ENCODE data around the gene TCHHL1.
A peak's percentile ranks its signal among the peaks of the same experiment; 100 is the strongest.

Gene TCHHL1

DNA sequence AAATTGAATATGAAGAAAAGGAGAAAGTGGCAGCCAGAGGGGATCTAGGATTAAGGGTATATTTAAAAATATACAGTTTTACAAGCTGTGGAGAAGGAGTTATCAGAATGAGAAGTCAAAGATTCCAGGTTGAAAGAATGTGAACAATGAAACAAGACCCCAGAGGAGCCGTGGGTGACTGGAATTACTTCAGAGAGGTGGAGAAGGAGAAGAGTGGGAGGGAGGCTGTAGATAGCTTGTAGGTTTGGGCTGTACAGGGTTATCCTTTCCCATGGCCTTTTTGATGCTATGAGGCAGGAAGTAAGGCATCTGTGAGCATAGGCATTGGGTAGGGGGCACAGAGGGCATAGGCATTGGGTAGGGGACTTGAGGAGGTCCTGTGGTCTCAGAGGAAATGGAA, 46.8 kb downstream of the TCHHL1 start:
- 100% methylated on average over 1 of the region's 1 CpG for WGBS (ENCODE audit: insufficient coverage)
- no peak for DNase-seq
- ChIA-PET POLR2A (no interaction called here), CTCF (interaction anchor here (1.2 to 1.5 kb wide), 5 partner anchors 10 to 144 kb away, joined by 3 to 6 read pairs (median 4); no protein-coding TSS in a partner anchor)
- no peak overlapping the region for H3K4me3 ChIP-seq (ENCODE audit: control insufficient read depth in 1 of 7, extremely low read depth in 1 of 7, insufficient read depth in 4 of 7, low read depth in 2 of 7, low read length in 6 of 7)
- no peaks in the 10 kb centered on the region for H3K36me3 ChIP-seq (ENCODE audit: control insufficient read depth in 4 of 4, insufficient read depth in 4 of 4, low read length in 3 of 4)
- no peak overlapping the region for H3K27ac ChIP-seq (ENCODE audit: insufficient read depth in 1 of 2, low read depth in 1 of 2, low read length in 2 of 2, poor library complexity in 1 of 2, severe bottlenecking in 2 of 2)
- no peaks in the 10 kb centered on the region for H3K9me3 ChIP-seq (ENCODE audit: control extremely low read depth in 1 of 5, control insufficient read depth in 4 of 5, insufficient read depth in 2 of 5, low read depth in 1 of 5, low read length in 4 of 5)
- H3K4me1 ChIP-seq (ENCODE audit: control extremely low read depth in 1 of 4, control insufficient read depth in 4 of 4, insufficient read depth in 4 of 4, low read length in 3 of 4) = peaks cover 4 to 28% (median 12%) of the 10 kb centered on the region in 4 experiments
- peaks cover 0 to 3% (median 0%) of the 10 kb centered on the region in 5 experiments for H3K27me3 ChIP-seq (replicated peaks in 2 of 5; ENCODE audit: control insufficient read depth in 4 of 5, insufficient read depth in 5 of 5, low read length in 4 of 5)

DNA sequence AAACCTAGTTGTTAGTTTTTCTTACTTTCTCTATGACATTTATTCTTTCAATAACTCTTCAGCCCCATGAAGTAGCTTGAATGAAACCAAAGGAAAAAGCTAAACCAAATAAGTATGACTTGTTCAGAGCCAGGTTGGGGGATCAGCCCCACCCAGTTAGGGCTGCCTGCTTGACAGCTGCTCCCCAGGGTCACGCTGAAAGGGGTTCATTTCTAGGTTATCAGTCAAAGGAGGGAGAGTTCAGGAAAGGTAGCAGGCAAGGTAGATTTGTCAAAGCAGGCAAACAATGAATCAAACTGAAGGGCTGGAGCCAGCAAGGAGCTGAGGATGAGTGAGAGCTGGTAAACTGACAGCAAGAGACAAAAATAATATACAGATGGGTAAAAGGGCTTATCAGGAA, 49.0 kb downstream of the TCHHL1 start:
- peaks cover 0 to 3% (median 0%) of the 10 kb centered on the region in 5 experiments for H3K27me3 ChIP-seq (replicated peaks in 2 of 5; ENCODE audit: control insufficient read depth in 4 of 5, insufficient read depth in 5 of 5, low read length in 4 of 5)
- H3K4me1 ChIP-seq (ENCODE audit: control extremely low read depth in 1 of 4, control insufficient read depth in 4 of 4, insufficient read depth in 4 of 4, low read length in 3 of 4) = peaks cover 19 to 35% (median 28%) of the 10 kb centered on the region in 4 experiments
- no peak for DNase-seq
- no peak overlapping the region for H3K27ac ChIP-seq (ENCODE audit: insufficient read depth in 1 of 2, low read depth in 1 of 2, low read length in 2 of 2, poor library complexity in 1 of 2, severe bottlenecking in 2 of 2)
- H3K36me3 ChIP-seq (ENCODE audit: control insufficient read depth in 4 of 4, insufficient read depth in 4 of 4, low read length in 3 of 4) = no peaks in the 10 kb centered on the region
- H3K4me3 ChIP-seq (ENCODE audit: control insufficient read depth in 1 of 7, extremely low read depth in 1 of 7, insufficient read depth in 4 of 7, low read depth in 2 of 7, low read length in 6 of 7) = no peak overlapping the region
- ChIA-PET CTCF (interaction anchor here (1.2 to 1.5 kb wide), 2 partner anchors 36 to 145 kb away, joined by 4 read pairs; no protein-coding TSS in a partner anchor), POLR2A (no interaction called here)
- no peaks in the 10 kb centered on the region for H3K9me3 ChIP-seq (ENCODE audit: control extremely low read depth in 1 of 5, control insufficient read depth in 4 of 5, insufficient read depth in 2 of 5, low read depth in 1 of 5, low read length in 4 of 5)
- WGBS (ENCODE audit: insufficient coverage) = 83% methylated on average over 1 of the region's 1 CpG

DNA sequence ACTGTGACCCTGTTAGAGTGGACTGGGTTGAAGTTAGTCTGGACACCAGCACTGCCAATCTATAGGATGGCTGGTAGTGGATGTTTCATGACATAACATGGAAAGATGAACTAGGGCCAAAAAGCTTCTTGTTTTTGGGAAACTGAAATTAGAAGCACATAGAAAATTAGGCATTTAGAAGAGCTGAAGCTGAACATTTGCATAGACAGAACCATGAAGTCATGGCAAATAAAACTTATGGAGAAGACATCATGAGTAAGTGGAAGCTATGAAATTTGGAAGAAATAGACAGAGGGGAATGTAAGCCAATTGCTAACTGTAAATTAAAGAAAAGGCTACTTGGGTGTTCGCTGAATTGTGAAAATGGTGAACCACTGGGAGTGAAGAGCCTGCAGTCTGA, 49.4 kb downstream of the TCHHL1 start:
- 100% methylated on average over 1 of the region's 1 CpG for WGBS (ENCODE audit: insufficient coverage)
- no peak for DNase-seq
- Histone ChIP-seq H3K4me1 (ENCODE audit: control extremely low read depth in 1 of 4, control insufficient read depth in 4 of 4, insufficient read depth in 4 of 4, low read length in 3 of 4) (peaks cover 21 to 40% (median 32%) of the 10 kb centered on the region in 4 experiments), H3K36me3 (ENCODE audit: control insufficient read depth in 4 of 4, insufficient read depth in 4 of 4, low read length in 3 of 4) (no peaks in the 10 kb centered on the region), H3K27ac (ENCODE audit: insufficient read depth in 1 of 2, low read depth in 1 of 2, low read length in 2 of 2, poor library complexity in 1 of 2, severe bottlenecking in 2 of 2) (no peak overlapping the region), H3K27me3 (replicated peaks in 2 of 5; ENCODE audit: control insufficient read depth in 4 of 5, insufficient read depth in 5 of 5, low read length in 4 of 5) (peaks cover 0 to 3% (median 0%) of the 10 kb centered on the region in 5 experiments), H3K4me3 (ENCODE audit: control insufficient read depth in 1 of 7, extremely low read depth in 1 of 7, insufficient read depth in 4 of 7, low read depth in 2 of 7, low read length in 6 of 7) (no peak overlapping the region), H3K9me3 (ENCODE audit: control extremely low read depth in 1 of 5, control insufficient read depth in 4 of 5, insufficient read depth in 2 of 5, low read depth in 1 of 5, low read length in 4 of 5) (no peaks in the 10 kb centered on the region)
- ChIA-PET POLR2A (no interaction called here), CTCF (interaction anchor here (1.2 to 1.5 kb wide), 2 partner anchors 36 to 145 kb away, joined by 4 read pairs; no protein-coding TSS in a partner anchor)

- no peak overlapping the region for H3K27ac ChIP-seq (ENCODE audit: insufficient read depth in 1 of 2, low read depth in 1 of 2, low read length in 2 of 2, poor library complexity in 1 of 2, severe bottlenecking in 2 of 2)
- WGBS (ENCODE audit: insufficient coverage) = 93% methylated on average over 7 of the region's 10 CpGs
- CTCF ChIA-PET = interaction anchor here (1.2 to 5.3 kb wide), 2 partner anchors 8 to 35 kb away, joined by 4 to 57 read pairs; no protein-coding TSS in a partner anchor
- POLR2A ChIA-PET = no interaction called here
- H3K9me3 ChIP-seq (ENCODE audit: control extremely low read depth in 1 of 5, control insufficient read depth in 4 of 5, insufficient read depth in 2 of 5, low read depth in 1 of 5, low read length in 4 of 5) = no peaks in the 10 kb centered on the region
- no peak for DNase-seq
- H3K27me3 ChIP-seq (replicated peaks in 2 of 5; ENCODE audit: control insufficient read depth in 4 of 5, insufficient read depth in 5 of 5, low read length in 4 of 5) = peaks cover 0 to 3% (median 0%) of the 10 kb centered on the region in 5 experiments
- peaks cover 26 to 46% (median 37%) of the 10 kb centered on the region in 4 experiments for H3K4me1 ChIP-seq (ENCODE audit: control extremely low read depth in 1 of 4, control insufficient read depth in 4 of 4, insufficient read depth in 4 of 4, low read length in 3 of 4)
- no peak overlapping the region for H3K4me3 ChIP-seq (ENCODE audit: control insufficient read depth in 1 of 7, extremely low read depth in 1 of 7, insufficient read depth in 4 of 7, low read depth in 2 of 7, low read length in 6 of 7)
- H3K36me3 ChIP-seq (ENCODE audit: control insufficient read depth in 4 of 4, insufficient read depth in 4 of 4, low read length in 3 of 4) = peaks cover 0 to under 1% (median 0%) of the 10 kb centered on the region in 4 experiments
These were observed 50.0 kb downstream of the TCHHL1 start for GRCh38 chr1:152038871-152039270.

GRCh38 chr1:152036267-152037216, 52.3 kb downstream of the TCHHL1 start, which contains the start of gene S100A11:
S100A11 (minus strand) TSS chr1:152037004; CDS start chr1:152036915, 89 bp downstream.
- Histone ChIP-seq H3K36me3 (ENCODE audit: control insufficient read depth in 4 of 4, insufficient read depth in 4 of 4, low read length in 3 of 4) (peaks cover 2 to 24% (median 11%) of the 10 kb centered on the region in 4 experiments), H3K27me3 (replicated peaks in 2 of 5; ENCODE audit: control insufficient read depth in 4 of 5, insufficient read depth in 5 of 5, low read length in 4 of 5) (peaks cover 0 to under 1% (median 0%) of the 10 kb centered on the region in 5 experiments), H3K9me3 (ENCODE audit: control extremely low read depth in 1 of 5, control insufficient read depth in 4 of 5, insufficient read depth in 2 of 5, low read depth in 1 of 5, low read length in 4 of 5) (no peaks in the 10 kb centered on the region), H3K27ac (ENCODE audit: insufficient read depth in 1 of 2, low read depth in 1 of 2, low read length in 2 of 2, poor library complexity in 1 of 2, severe bottlenecking in 2 of 2) (peak within 1 kb of the TSS; percentile 1 to 80), H3K4me1 (ENCODE audit: control extremely low read depth in 1 of 4, control insufficient read depth in 4 of 4, insufficient read depth in 4 of 4, low read length in 3 of 4) (peaks cover 29 to 52% (median 42%) of the 10 kb centered on the region in 4 experiments), H3K4me3 (ENCODE audit: control insufficient read depth in 1 of 7, extremely low read depth in 1 of 7, insufficient read depth in 4 of 7, low read depth in 2 of 7, low read length in 6 of 7) (peak within 1 kb of the TSS; percentile 62 to 92 (median 80))
- CTCF ChIA-PET = interaction anchor here (1.2 to 5.3 kb wide), 4 partner anchors 11 to 36 kb away, joined by 4 to 57 read pairs (median 5); no protein-coding TSS in a partner anchor
- peak; percentile 64 to 80 (median 71) for DNase-seq
- 0% methylated on average over 44 of the region's 53 CpGs for WGBS (ENCODE audit: insufficient coverage)
- POLR2A ChIA-PET = interaction anchor here (1.8 kb wide), 1 partner anchor 11 kb away, joined by 21 read pairs; no protein-coding TSS in a partner anchor

GRCh38 chr1:152035539-152036266, 53.2 kb downstream of the TCHHL1 start:
- WGBS (ENCODE audit: insufficient coverage) = 58% methylated on average over 9 of the region's 17 CpGs

More at GRCh38 chr1:152035539-152036266, 53.2 kb downstream of the TCHHL1 start:
- peak overlapping the region in 6 of 7 experiments; percentile 76 to 92 (median 83) for H3K4me3 ChIP-seq (ENCODE audit: control insufficient read depth in 1 of 7, extremely low read depth in 1 of 7, insufficient read depth in 4 of 7, low read depth in 2 of 7, low read length in 6 of 7)
- peak in 1 of 3 donors; percentile 32 for DNase-seq
- H3K9me3 ChIP-seq (ENCODE audit: control extremely low read depth in 1 of 5, control insufficient read depth in 4 of 5, insufficient read depth in 2 of 5, low read depth in 1 of 5, low read length in 4 of 5) = no peaks in the 10 kb centered on the region
- ChIA-PET POLR2A (interaction anchor here (1.7 to 1.8 kb wide), 2 partner anchors 12 kb away, joined by 4 to 21 read pairs; no protein-coding TSS in a partner anchor), CTCF (interaction anchor here (0.7 to 5.3 kb wide), 5 partner anchors 12 to 49 kb away, joined by 3 to 57 read pairs (median 5); no protein-coding TSS in a partner anchor)
- H3K36me3 ChIP-seq (ENCODE audit: control insufficient read depth in 4 of 4, insufficient read depth in 4 of 4, low read length in 3 of 4) = peaks cover 2 to 27% (median 13%) of the 10 kb centered on the region in 4 experiments
- peaks cover 29 to 52% (median 42%) of the 10 kb centered on the region in 4 experiments for H3K4me1 ChIP-seq (ENCODE audit: control extremely low read depth in 1 of 4, control insufficient read depth in 4 of 4, insufficient read depth in 4 of 4, low read length in 3 of 4)
- no peaks in the 10 kb centered on the region for H3K27me3 ChIP-seq (replicated peaks in 2 of 5; ENCODE audit: control insufficient read depth in 4 of 5, insufficient read depth in 5 of 5, low read length in 4 of 5)
- H3K27ac ChIP-seq (ENCODE audit: insufficient read depth in 1 of 2, low read depth in 1 of 2, low read length in 2 of 2, poor library complexity in 1 of 2, severe bottlenecking in 2 of 2) = peak overlapping the region; percentile 14 to 80
